ENCODE data around the gene PLCL1. TPM values are rescaled to one million over a fixed set of nuclear protein-coding genes. Genes with fewer than 3 reads are reported as not detected.

Gene PLCL1
- total and polyA plus RNA-seq, 8 donors: 0.38 to 1.5 (median 0.73) TPM

DNA sequence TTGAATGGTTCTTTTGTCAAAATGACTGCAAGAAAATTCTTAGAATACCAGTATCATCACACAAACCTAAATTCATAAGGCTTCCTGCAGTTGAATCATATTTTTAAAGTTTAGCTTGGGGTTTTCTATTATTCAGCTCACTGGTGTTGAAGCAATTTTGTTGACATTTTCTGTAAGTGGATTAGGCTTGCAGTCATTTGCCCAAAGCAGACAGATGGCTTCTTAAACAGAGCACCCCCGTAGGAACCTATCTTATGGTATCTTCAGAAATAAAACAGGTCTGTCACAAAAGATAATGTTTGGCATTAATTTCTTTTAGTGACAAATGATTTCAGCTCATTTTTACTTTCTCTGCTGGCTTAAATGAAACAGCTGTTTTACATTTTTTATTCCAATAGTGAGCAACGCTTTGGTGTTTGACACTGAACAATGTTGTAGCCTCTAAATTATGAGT lies 331.1 kb downstream of the PLCL1 start:
- TF ChIP-seq, protein P1, sequence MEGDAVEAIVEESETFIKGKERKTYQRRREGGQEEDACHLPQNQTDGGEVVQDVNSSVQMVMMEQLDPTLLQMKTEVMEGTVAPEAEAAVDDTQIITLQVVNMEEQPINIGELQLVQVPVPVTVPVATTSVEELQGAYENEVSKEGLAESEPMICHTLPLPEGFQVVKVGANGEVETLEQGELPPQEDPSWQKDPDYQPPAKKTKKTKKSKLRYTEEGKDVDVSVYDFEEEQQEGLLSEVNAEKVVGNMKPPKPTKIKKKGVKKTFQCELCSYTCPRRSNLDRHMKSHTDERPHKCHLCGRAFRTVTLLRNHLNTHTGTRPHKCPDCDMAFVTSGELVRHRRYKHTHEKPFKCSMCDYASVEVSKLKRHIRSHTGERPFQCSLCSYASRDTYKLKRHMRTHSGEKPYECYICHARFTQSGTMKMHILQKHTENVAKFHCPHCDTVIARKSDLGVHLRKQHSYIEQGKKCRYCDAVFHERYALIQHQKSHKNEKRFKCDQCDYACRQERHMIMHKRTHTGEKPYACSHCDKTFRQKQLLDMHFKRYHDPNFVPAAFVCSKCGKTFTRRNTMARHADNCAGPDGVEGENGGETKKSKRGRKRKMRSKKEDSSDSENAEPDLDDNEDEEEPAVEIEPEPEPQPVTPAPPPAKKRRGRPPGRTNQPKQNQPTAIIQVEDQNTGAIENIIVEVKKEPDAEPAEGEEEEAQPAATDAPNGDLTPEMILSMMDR (IDR thresholded peaks at IDR 0.05): no peak
- ATAC-seq (no peak), DNase-seq (no peak), FAIRE-seq (no peak)
- Histone ChIP-seq H3K4me1 (no peaks in the 10 kb centered on the region), H3K27ac (no peak overlapping the region), H3K27me3 (no peaks in the 10 kb centered on the region), H3K36me3 (no peaks in the 10 kb centered on the region), H3K9me3 (no peaks in the 10 kb centered on the region), H3K4me3 (no peak overlapping the region)
- 52 to 54% methylated on average over 2 of the region's 2 CpGs for WGBS, 2 donors
- intact Hi-C loops (cut with DNase I): no loop called here

DNA sequence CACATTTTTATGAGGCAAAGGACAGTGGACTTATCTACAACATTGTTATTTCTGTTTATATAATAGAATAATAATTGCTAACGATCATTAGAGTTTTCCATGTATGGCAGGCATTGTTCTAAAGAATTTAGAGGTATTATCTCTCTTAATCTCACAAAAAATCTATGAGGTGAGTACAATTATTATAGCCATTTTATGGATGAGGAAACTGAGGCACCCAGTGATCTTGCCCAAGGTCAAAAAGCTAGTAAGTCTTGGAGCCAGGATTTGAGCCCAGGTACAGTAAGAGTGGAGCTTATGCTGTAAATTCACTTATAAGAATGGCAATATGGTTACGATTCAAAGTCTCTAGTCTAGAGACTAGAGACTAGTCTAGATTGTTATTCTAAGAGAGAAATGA lies 331.7 kb downstream of the PLCL1 start:
- TF ChIP-seq, protein P1 (IDR thresholded peaks at IDR 0.05): no peak
- FAIRE-seq (no peak), DNase-seq (no peak), ATAC-seq (no peak)
- intact Hi-C loops (cut with DNase I): no loop called here
- Histone ChIP-seq H3K4me3 (no peak overlapping the region), H3K9me3 (no peaks in the 10 kb centered on the region), H3K27ac (no peak overlapping the region), H3K27me3 (no peaks in the 10 kb centered on the region), H3K36me3 (no peaks in the 10 kb centered on the region), H3K4me1 (no peaks in the 10 kb centered on the region)
- 89 to 92% methylated on average over 2 of the region's 2 CpGs for WGBS, 2 donors

DNA sequence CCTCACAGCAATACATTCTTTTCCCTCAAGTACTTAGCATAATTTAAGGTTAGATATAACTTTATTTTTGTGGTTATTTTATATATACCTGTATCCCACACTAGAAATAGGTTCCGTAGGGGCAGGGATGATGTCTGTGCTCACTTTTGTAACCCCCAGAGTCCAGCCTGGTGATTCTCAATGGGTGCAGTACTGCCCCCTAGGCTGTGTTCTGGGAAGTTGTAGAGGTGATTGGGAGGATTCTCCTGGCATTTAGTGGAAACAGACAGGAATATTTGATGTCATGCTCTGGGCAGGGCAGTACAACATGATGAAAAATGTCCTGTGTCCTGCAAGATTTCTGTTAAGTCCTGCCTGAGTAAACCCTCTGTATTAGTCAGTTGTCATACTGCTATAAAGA lies 333.3 kb downstream of the PLCL1 start:
- 86 to 88% methylated on average over 1 of the region's 1 CpG for WGBS, 2 donors
- H3K36me3 ChIP-seq: no peaks in the 10 kb centered on the region
- ATAC-seq: no peak
- FAIRE-seq: no peak
- H3K9me3 ChIP-seq: no peaks in the 10 kb centered on the region
- intact Hi-C loops (cut with DNase I): no loop called here
- H3K27ac ChIP-seq: no peak overlapping the region
- no peaks in the 10 kb centered on the region for H3K4me1 ChIP-seq
- TF ChIP-seq, protein P1 (IDR thresholded peaks at IDR 0.05): no peak
- DNase-seq: no peak
- H3K27me3 ChIP-seq: no peaks in the 10 kb centered on the region
- H3K4me3 ChIP-seq: no peak overlapping the region

- TF ChIP-seq, protein P1 (IDR thresholded peaks at IDR 0.05): no peak
- DNase-seq (no peak), ATAC-seq (no peak), FAIRE-seq (no peak)
- intact Hi-C loops (cut with DNase I): no loop called here
- no peak overlapping the region for H3K4me3 ChIP-seq
- WGBS, 2 donors: 75 to 91% methylated on average over 2 of the region's 2 CpGs
- H3K9me3 ChIP-seq: no peaks in the 10 kb centered on the region
- no peaks in the 10 kb centered on the region for H3K36me3 ChIP-seq
- H3K27ac ChIP-seq: no peak overlapping the region
- no peaks in the 10 kb centered on the region for H3K4me1 ChIP-seq
- no peaks in the 10 kb centered on the region for H3K27me3 ChIP-seq
Measured at GRCh38 chr2:198141726-198142125, 337.3 kb downstream of the PLCL1 start.

DNA sequence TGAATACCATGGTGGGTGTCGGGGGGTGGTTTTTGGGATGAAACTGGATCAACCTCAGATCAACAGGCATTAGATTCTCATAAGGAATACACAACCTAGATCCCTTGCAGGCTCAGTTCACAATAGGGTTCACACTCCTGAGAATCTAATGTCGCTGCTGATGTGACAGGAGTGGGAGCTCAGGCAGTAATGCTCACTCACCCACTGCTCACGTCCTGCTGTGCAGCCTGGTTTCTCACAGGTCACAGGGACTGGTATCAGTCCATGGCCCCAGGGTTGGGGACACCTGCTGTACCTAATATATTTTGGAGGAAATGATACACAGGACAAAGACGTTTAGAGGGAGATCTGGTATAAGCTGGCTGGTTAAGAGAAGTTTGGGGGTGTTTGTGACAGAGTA lies 338.8 kb downstream of the PLCL1 start:
- H3K9me3 ChIP-seq: no peaks in the 10 kb centered on the region
- no peaks in the 10 kb centered on the region for H3K27me3 ChIP-seq
- no peaks in the 10 kb centered on the region for H3K4me1 ChIP-seq
- intact Hi-C loops (cut with DNase I): no loop called here
- WGBS, 2 donors: 60 to 61% methylated on average over 4 of the region's 4 CpGs
- H3K36me3 ChIP-seq: no peaks in the 10 kb centered on the region
- TF ChIP-seq, protein P1 (IDR thresholded peaks at IDR 0.05): no peak
- DNase-seq (no peak), FAIRE-seq (no peak), ATAC-seq (no peak)
- H3K4me3 ChIP-seq: no peak overlapping the region
- H3K27ac ChIP-seq: no peak overlapping the region
